ENCODE measurements around the gene NUCKS1.

Gene NUCKS1

DNA sequence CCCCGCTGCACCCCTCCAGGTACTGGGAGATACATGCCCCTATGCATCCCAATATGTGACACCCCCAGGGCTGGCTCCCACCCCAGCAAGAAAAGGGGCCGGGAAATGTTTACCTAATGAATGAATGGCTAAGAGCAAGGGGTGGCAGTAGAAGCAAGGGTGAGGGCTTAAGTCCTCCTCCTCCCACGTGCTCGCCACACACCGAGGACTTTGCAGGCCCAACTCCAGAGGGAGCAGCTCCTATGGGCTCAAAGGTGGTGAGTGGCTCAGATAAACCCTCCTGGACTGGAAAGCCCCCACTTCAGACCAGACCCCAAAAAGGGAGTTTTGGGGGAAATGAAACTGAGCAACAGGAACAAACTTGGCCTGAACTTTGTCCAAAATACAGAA lies 81.0 kb downstream of the NUCKS1 start:
- no peak for DNase-seq (ENCODE audit: low read depth)

- DNase-seq (ENCODE audit: low read depth) = no peak
Observed at GRCh38 chr1:205667909-205668643, 81.9 kb downstream of the NUCKS1 start.

- DNase-seq (ENCODE audit: low read depth) = no peak
Observed at GRCh38 chr1:205666372-205667166, 83.4 kb downstream of the NUCKS1 start.

DNA sequence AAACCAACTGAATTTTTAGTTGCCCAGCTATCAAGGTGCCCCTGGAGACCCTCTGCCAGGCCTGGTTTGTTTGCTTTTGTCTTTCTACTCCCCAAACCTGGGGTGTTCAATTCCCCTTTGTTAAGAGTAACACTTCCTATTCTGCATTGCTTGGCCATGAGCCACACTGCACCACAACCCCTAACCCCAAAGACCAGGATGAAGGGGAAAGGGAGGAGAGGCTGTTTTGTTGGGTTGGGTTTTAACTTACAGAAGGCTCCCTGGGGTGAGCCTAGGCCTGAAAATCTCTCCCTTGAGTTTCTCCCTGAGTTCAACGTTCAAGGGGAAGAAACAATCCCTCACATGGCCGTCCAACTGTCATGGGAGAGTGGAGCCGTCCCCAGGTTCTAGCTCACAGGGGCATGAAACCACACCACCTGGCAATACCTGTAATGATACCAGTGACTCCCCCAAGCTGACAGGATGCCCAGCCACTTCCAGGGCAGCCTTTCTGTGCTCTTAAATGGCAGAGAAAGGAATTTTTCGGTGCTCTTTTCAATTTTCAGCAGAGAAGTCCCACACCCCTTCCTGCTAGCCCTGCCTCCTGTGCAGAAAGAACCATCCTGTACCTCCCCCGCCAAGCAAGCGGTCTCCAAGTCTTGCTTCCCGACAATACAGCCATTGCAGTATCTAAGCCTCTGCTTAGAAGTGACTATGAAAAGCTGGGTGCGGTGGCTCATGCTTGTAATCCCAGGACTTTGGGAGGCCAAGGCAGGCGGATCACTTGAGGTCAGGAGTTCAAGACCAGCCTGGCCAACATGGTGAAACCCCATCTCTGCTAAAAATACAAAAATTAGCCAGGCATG lies 84.6 kb downstream of the NUCKS1 start:
- no peak for DNase-seq (ENCODE audit: low read depth)

DNA sequence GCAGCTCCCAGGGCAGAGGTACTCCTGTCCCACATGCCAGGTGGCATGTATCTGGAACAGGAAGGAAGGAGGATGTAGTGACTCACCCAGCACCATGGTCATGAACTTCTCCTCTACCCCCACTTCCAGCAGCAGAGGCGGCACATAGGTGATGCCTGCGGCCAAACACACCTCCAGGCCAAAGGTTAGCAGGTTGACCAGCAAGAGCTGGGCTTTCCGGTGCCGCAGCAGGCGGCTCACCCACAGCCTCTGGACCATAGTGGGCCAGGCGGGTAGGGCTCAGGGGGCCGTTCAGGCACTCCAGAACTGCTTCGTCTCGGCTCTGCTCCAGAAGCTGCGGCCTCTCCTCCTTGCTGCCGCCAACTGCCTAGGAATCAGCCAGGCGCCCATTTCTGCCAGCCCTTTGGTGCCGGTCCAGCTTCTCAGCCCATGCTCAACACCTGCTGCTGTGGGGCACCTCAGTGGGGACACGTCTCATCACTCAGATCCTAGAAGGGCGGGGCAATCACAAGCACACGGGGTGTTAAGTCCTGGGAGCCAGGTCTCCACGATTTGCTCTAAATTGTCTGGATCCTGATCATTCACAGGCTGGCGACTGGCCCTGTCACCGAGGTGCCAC lies 85.5 kb downstream of the NUCKS1 start:
- DNase-seq (ENCODE audit: low read depth) = peak; percentile 42

- no peak for DNase-seq (ENCODE audit: low read depth)
Observed at GRCh38 chr1:205663286-205663936, 86.6 kb downstream of the NUCKS1 start.

Data from ELR (cell line).